ENCODE measurements around the gene KCNQ2.

KCNQ2 gene

DNA sequence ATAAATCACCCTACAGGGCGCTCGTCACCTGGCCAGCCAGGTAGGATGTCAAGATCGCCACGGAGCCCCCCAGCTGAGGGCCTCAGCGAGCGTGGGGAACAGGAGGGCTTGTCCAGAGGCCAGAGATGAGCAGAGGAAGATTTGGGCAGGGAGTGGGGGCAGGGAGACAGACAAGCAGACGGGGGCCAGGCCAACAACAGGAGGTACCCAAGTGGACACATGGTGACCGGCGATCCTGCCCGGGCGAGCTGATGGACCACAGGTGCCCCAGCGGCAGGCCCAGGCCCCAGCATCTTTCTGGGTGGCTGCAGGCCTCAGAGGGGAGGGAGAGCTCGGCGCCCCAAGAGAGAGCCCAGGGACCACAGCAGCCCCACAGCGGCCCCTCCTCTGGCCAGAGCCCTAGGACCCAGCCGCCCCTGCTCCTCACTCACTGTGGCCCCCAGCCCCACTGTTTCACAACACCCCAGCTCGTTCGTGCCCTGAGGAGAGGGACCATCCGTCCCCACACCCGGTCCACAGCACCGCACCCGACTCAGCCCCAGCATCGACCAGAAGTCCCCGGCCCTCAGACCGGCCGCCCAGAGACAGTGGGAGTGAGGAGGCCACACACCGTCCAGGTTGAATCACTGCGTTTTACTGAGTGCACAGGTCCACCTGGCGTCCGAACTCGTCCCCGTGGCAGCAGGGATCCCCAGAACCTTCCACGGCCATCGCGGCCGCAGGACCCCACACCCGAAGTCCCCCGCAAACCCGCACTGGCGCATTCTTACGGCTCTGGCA lies 72.7 kb downstream of the KCNQ2 start:
- Histone ChIP-seq H3K4me1 (ENCODE audit: control insufficient read depth, low read length) (no peaks in the 10 kb centered on the region), H3K4me2 (ENCODE audit: low read length) (no peak overlapping the region), H3K9me3 (ENCODE audit: control insufficient read depth, insufficient read depth, low read length) (no peaks in the 10 kb centered on the region), H3K27me3 (ENCODE audit: control insufficient read depth, low read length) (no peaks in the 10 kb centered on the region), H3K79me2 (ENCODE audit: control insufficient read depth, low read length) (no peaks in the 10 kb centered on the region), H3K9me2 (replicated peaks; ENCODE audit: control insufficient read depth, low read length) (no peaks in the 10 kb centered on the region), H3K27ac (ENCODE audit: low read depth, low read length) (no peak overlapping the region), H3K4me3 (ENCODE audit: low read length) (no peak overlapping the region), H3F3A (ENCODE audit: control insufficient read depth, insufficient read depth) (no peaks in the 10 kb centered on the region), H4K20me1 (ENCODE audit: control insufficient read depth, insufficient read depth, low read depth, low read length) (no peaks in the 10 kb centered on the region), H3K36me3 (ENCODE audit: control insufficient read depth, low read length) (no peaks in the 10 kb centered on the region)
- TF ChIP-seq EZH2phosphoT487 (IDR thresholded peaks at IDR 0.05; ENCODE audit: borderline replicate concordance, low read length), result no peak
- TF ChIP-seq, protein P1, sequence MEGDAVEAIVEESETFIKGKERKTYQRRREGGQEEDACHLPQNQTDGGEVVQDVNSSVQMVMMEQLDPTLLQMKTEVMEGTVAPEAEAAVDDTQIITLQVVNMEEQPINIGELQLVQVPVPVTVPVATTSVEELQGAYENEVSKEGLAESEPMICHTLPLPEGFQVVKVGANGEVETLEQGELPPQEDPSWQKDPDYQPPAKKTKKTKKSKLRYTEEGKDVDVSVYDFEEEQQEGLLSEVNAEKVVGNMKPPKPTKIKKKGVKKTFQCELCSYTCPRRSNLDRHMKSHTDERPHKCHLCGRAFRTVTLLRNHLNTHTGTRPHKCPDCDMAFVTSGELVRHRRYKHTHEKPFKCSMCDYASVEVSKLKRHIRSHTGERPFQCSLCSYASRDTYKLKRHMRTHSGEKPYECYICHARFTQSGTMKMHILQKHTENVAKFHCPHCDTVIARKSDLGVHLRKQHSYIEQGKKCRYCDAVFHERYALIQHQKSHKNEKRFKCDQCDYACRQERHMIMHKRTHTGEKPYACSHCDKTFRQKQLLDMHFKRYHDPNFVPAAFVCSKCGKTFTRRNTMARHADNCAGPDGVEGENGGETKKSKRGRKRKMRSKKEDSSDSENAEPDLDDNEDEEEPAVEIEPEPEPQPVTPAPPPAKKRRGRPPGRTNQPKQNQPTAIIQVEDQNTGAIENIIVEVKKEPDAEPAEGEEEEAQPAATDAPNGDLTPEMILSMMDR (IDR thresholded peaks at IDR 0.05; ENCODE audit: low read depth, low read length, poor library complexity, severe bottlenecking), result no peak

DNA sequence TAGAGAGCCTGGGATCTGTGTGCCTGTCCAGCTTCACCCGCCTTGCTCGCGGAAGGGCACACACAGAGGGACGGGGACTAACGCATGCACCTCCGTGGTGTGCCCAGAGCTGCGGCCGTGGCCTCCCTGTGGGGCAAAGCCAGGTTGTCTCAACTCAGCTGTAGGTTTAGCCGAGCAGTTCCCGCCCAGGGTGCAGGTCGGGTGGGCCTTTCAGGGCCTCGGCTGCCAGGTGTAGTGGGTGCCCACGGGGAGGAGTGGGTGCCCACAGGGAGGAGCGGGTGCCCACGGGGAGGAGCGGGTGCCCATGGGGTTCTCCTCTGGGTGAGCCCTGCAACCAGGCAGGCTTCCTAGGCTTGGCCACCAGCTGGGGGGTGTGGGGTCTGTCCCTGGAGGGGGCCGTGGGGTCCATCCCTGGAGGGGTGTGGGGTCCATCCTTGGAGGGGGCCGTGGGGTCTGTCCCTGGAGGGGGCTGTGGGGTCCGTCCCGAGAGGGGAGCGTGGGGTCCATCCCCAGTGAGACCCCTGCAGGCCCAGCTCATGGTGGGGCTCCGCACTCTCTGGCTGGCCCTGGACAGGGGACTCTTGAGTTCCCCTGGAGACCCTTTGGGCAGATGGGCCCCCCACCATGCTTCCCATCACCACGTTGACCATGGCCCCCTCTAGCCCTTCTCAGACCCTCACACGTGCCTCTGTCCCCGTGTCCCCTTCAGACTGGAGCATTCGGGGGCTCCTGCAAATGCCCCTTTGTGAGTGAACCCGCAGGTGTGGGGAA lies 73.5 kb downstream of the KCNQ2 start:
- Histone ChIP-seq H3K9me3 (ENCODE audit: control insufficient read depth, insufficient read depth, low read length) (no peaks in the 10 kb centered on the region), H3K4me3 (ENCODE audit: low read length) (no peak overlapping the region), H3F3A (ENCODE audit: control insufficient read depth, insufficient read depth) (no peaks in the 10 kb centered on the region), H3K27ac (ENCODE audit: low read depth, low read length) (no peak overlapping the region), H3K9me2 (replicated peaks; ENCODE audit: control insufficient read depth, low read length) (no peaks in the 10 kb centered on the region), H3K4me1 (ENCODE audit: control insufficient read depth, low read length) (no peaks in the 10 kb centered on the region), H3K27me3 (ENCODE audit: control insufficient read depth, low read length) (no peaks in the 10 kb centered on the region), H3K79me2 (ENCODE audit: control insufficient read depth, low read length) (no peaks in the 10 kb centered on the region), H4K20me1 (ENCODE audit: control insufficient read depth, insufficient read depth, low read depth, low read length) (no peaks in the 10 kb centered on the region), H3K4me2 (ENCODE audit: low read length) (no peak overlapping the region), H3K36me3 (ENCODE audit: control insufficient read depth, low read length) (no peaks in the 10 kb centered on the region)
- no peak for TF ChIP-seq EZH2phosphoT487 (IDR thresholded peaks at IDR 0.05; ENCODE audit: borderline replicate concordance, low read length)
- TF ChIP-seq, protein P1 (IDR thresholded peaks at IDR 0.05; ENCODE audit: low read depth, low read length, poor library complexity, severe bottlenecking), result no peak

DNA sequence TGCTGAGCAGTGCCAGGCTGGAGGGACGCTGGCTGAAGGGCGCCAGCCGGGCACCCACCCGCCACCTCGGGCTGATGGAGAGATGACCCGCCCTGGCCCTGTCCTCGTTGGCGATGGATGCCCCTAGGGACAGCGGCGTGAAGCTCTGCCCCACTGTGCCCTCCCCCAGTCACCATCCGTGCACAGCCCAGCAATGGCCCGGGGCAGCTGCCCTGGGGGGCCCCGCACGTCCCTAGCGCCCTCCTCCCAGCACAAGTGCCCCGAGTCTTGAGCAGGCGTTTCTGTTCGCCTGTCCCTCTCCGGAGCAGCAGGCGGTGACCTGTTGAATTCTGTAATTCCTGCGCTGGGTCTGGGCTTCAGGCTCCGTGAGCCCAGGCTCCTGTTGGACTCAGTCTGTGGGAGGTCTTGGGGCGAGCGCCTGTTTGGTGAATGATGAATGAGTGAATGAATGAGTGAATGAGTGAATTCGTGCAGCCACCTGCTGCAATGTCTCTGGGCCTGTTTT lies 74.5 kb downstream of the KCNQ2 start:
- TF ChIP-seq, protein P1 (IDR thresholded peaks at IDR 0.05; ENCODE audit: low read depth, low read length, poor library complexity, severe bottlenecking), result no peak
- TF ChIP-seq EZH2phosphoT487 (IDR thresholded peaks at IDR 0.05; ENCODE audit: borderline replicate concordance, low read length), result no peak
- Histone ChIP-seq H3K36me3 (ENCODE audit: control insufficient read depth, low read length) (no peaks in the 10 kb centered on the region), H3K4me1 (ENCODE audit: control insufficient read depth, low read length) (no peaks in the 10 kb centered on the region), H3K4me3 (ENCODE audit: low read length) (no peak overlapping the region), H3K9me3 (ENCODE audit: control insufficient read depth, insufficient read depth, low read length) (no peaks in the 10 kb centered on the region), H3K27ac (ENCODE audit: low read depth, low read length) (no peak overlapping the region), H3F3A (ENCODE audit: control insufficient read depth, insufficient read depth) (no peaks in the 10 kb centered on the region), H3K79me2 (ENCODE audit: control insufficient read depth, low read length) (no peaks in the 10 kb centered on the region), H4K20me1 (ENCODE audit: control insufficient read depth, insufficient read depth, low read depth, low read length) (no peaks in the 10 kb centered on the region), H3K9me2 (replicated peaks; ENCODE audit: control insufficient read depth, low read length) (no peaks in the 10 kb centered on the region), H3K4me2 (ENCODE audit: low read length) (no peak overlapping the region), H3K27me3 (ENCODE audit: control insufficient read depth, low read length) (no peaks in the 10 kb centered on the region)
